Measurements from ENCODE around the gene ATG16L1.

ATG16L1 gene

DNA sequence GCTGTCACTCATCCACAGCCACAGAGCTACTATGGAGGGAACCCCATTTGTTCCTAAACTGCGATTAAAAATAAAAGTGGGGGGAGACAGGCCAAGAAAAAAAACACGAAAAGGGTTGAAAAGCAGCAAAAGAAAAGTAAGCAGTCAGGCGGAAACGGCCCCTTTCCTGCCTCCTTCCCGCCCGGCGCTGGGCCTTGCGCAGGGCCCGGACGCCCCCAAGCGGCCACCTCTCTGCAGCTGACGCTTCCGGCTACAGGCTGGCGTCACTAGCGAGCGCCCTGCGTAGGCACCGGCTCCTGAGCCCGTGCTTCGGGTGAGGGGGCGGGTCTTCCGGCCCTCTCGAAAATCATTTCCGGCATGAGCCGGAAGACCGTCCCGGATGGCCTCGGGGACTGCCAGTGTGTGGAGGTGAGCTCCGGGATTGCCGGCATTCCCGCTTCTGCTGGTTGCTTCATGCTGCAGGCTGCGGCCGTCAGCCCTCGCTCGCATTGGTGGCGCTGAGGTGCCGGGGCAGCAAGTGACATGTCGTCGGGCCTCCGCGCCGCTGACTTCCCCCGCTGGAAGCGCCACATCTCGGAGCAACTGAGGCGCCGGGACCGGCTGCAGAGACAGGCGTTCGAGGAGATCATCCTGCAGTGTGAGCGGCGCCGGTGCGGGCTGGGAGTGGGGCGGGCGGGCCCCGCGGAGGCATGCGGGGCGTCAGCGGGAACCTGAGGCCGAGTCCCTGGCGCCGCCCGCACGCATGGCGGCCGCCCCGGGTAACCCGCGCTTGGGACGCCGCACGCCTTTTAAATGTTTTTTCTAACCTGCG, at the start of gene ATG16L1:
ATG16L1 (plus strand) TSS at position 368 of the 811 bp plus-strand sequence; CDS start at position 523, 155 bp downstream.
- DNase-seq = peak; percentile 94

DNA sequence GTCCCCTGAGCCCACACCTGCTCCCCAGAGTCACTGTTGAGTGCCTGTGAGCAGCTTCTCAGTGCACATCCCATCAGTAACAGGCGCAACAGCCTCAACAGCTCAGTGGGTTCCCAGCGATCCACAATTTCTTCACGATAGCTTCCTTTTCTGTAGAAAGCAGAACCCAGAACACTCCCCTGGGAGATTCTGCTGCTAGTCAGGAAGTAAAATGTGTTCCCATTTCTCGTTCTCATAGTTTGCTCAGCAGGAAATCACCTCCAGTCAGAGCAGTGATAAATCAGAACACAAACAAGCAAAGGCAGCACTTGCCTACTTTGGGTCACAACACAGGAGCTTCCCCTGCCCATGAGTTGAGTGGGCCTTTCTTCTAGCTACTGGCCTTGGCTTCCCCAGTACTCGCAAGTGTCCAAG, 48.9 kb upstream of the ATG16L1 start:
- DNase-seq = no peak

DNA sequence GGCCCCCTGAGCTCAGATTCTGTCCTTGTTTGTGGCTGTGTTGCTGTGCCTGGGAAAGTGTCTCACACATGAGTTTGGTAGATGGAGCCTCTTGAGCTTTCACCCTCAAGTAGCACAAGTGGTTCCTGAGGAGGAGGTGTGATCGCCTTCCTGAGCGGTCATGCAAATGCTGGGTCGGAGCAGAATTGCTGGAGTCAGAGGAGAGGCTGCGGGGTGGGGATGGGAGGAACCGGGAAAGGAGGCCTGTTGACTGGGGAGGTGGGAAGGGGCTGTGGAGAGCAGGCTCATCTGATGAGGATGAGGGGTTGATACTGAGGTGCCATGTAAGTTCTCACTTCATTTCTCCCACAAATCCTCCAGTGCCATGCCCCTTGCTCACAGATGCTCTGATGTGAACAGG, 48.4 kb upstream of the ATG16L1 start:
- no peak for DNase-seq

DNA sequence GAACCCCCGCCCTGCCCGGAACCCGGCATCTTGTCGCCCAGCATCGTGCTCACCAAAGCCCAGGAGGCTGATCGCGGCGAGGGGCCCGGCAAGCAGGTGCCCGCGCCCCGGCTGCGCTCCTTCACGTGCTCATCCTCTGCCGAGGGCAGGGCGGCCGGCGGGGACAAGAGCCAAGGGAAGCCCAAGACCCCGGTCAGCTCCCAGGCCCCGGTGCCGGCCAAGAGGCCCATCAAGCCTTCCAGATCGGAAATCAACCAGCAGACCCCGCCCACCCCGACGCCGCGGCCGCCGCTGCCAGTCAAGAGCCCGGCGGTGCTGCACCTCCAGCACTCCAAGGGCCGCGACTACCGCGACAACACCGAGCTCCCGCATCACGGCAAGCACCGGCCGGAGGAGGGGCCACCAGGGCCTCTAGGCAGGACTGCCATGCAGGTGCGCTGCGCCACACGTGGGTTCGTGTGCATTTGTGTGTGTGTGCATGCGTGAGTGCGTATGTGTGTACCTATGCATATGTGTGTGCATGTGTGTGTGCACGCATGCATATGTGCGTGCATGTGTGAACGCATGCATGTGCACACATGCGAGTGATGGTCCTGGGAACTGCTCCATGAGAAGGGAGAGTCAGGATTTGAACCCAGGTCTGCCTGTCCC, 47.1 kb upstream of the ATG16L1 start:
- no peak for DNase-seq

DNA sequence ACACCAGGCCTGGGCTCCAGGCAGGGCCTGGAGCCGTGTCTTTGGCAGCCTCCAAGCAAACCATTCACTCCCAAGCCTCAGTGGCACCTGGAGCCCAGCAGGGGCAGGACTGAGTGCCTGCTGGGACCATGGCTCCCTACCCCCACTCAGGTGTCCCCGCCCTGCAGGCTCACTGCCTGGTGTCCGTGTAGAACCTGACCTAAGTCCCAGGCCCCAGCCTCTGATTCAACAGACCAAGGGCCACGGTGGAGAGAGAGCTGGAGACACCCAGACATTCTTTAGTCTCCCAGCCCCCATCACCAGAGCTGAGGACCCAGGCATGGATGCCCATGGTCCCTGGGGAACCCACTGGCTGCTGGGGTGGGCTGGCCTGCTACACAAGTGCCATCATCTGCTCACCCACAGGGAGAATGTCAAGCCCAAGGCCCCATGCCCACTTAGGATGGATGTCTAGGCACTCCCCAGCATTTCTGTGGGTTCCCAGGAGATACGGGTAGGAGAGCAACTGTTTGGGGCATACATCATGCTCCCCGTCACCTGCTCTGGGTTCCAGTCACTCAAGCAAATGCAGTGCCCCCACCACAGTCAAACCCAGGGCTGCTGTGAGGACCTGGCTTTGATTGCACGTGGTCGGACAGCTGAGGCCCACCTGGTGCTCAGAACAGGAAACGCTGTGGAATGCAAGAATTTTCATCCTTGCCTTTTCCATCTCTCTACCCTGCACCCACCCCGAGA, 42.9 kb upstream of the ATG16L1 start:
- DNase-seq = no peak

DNA sequence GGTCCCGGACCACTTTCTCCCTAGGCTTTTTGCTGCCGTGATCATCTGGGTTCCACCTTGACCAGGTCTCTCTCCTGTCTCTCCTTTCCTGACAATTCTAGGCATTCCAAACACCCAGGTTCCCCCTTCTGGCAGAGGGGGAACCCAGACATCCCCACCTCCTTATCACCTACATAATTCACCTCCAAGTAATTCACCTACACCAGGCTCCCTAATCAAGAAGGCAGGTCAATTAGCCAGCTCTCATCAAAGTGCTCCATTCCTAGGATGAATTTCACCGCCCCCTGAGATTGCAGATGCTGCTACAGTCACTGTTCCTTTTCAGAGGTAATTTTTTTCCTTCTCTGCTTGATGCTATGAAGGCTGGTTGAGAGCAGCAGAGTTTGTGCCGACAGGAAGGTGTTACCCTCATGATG, 42.3 kb upstream of the ATG16L1 start:
- no peak for DNase-seq

DNA sequence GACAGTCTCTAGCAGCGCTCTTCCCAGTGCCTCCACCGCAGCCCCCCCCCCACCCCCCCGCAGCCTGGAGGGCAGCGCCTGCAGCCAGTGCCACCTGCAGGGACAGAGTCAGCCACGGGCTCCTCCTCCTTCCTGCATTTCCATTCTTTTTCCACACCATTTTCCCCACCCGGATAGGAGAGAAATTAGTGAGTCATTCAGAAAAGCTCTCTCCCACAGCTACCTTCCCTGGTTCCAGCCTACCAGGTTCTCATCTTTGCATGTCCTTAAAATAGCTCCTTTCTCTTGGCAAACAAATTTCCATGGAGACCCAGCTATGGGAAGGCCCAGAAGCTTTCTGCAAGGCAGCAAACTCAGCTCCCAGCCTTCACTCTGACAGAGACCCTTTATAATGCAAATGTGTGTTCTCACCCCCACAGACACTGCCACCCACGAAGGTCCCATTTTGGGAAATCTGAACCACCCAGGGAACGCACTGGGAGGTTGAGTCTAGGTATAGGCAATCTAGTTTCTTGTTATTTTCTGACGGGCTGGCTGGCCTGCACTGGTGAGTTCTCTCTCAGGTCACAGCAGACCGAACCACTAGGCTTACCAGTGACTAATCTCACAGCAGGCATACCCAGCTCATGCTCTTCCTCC, 41.8 kb upstream of the ATG16L1 start:
- DNase-seq = no peak

DNA sequence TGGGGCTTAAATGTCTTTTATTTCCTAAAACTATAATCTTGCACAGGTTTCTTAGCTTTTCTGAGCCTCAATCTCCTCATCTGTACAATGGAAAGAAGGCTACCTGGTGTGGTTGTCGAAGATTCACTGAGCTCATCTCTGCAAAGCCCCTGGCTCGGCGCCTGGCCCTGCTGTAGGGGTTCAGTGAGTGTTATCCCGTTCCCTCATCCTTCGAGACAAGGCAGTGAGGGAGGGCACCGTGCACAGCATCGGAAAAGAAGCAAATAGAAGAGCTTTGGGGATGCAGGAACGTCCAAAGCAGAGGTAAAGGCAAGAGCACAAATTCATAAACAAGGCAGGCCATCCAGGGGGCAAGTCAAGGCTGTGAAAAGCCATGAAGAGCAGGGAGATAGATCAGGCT, 41.2 kb upstream of the ATG16L1 start:
- no peak for DNase-seq

DNA sequence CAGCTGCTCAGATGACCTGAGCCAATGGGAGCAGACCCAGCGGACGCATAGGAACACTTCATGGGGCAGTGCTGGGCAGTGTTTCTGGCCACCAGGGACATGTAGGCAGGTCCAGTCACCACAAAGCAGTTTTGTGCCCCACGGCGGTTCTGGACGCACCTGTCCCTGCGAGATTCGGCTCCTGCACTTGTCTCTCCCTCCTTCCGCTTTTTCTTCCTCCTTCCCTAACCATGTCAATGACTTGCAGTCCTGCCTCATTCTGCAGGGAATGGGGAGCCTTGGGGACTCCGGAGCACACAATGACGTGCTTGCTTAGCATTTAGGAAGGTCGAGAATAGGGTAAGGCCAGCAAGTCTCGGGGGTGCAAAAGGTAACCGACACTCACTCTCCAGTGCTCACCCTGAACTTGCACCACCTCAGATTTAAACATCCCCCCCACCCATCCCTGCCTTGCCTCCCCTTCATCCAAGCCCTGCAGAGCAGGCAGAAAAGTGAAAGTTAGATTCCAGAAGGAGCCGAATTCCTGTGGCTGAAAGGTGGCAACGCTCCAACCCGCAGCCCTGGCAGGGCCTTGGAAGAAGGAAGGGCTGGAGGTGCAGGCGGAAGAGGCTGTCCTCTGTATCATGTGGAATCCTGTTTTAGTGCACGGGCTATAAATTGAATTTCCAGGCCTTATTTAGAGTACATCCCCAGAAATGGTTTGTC, 40.5 kb upstream of the ATG16L1 start:
- DNase-seq = no peak

DNA sequence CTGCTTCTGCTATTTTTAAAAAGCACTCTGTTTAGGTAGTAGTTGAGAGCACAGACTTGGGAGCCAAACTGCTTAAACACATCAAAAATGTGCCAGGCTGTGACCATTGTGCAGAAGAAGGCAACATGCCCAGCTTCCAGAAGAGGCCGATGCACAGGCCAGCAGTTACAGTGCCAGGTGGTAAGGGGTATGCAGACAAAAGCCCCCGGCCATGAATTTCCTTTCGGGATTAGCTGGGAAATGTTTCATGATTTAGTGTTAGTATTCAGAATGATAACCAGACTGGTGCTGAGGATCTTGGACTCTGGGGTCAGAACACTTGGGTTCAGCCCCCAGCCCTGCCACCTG, 40.0 kb upstream of the ATG16L1 start:
- no peak for DNase-seq

DNA sequence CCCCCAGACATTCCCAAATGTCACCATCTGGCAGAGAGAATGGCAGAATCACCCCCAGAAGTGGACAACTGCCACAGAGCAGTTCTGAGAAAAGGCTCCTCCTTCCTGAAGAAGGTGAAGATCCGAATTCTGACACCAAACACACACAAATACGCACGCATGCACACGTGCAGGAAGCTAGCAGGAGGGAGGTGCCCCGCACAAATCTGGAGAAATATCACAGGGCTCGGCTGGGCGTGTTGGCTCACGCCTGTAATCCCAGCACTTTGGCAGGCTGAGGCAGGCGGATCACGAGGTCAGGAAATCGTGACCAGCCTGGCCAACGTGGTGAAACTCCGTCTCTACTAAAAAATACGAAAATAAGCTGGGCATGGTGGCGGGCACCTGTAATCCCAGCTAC, 38.5 kb upstream of the ATG16L1 start:
- no peak for DNase-seq

DNA sequence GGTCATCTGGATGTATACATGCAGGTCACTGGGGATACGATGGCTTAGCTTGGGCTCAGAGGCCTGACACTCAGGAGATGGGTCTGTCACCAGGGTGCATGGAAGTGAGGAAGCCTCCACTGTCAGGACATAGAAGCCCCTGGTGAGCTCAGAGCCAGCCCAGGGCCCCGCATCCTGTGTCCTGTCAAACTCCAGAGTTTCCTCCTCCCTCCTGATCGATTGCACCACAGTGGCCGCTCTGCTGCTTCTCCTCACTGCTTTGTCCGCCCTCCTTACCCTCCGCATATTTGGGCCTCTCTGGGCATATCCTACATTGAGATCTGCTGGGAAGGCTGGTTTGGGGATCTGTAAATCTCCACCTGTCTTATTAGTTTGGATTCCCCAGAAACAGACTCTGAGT, 37.5 kb upstream of the ATG16L1 start:
- DNase-seq = no peak

DNA sequence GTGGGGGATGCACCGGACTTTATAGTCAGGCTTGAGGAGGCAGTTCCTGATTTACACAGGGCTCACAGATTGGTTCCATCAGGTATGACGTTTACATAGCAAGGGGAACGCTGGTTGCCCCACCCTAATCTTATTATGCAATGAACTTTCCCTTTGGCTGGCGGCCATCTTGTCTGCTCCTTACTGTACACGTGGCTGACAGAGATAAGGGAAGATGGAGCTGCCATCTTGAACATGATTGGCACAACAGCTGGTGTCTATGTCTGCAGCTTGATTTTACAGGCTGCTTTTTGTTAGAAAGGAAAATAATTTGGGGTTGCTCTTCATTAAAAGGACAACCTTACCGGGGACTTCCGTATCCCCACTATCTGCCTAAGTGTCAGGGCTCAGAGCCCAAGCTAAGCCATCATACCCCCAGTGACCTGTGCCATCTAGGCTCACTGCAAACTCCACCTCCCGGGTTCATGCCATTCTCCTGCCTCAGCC, 33.5 kb upstream of the ATG16L1 start:
- DNase-seq = no peak

DNA sequence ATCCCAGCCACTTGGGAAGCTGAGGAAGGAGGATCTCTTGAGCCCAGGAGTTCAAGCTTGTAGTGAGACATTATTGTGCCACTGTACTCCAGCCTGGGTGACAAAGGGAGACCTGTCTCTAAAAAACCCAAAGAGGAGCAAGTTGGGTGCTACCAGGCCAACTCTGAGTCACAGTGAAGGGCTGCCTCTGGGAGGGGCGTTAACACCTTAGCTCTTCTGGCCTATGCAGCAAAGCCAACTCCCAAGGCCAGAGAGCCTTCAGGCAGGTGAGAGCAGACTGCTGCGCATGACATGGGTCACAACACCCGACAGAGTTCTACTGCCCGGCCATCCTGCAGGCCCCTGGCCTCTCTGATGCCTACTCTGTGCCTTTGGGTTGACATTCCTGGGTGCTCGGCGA, 32.6 kb upstream of the ATG16L1 start:
- no peak for DNase-seq

DNA sequence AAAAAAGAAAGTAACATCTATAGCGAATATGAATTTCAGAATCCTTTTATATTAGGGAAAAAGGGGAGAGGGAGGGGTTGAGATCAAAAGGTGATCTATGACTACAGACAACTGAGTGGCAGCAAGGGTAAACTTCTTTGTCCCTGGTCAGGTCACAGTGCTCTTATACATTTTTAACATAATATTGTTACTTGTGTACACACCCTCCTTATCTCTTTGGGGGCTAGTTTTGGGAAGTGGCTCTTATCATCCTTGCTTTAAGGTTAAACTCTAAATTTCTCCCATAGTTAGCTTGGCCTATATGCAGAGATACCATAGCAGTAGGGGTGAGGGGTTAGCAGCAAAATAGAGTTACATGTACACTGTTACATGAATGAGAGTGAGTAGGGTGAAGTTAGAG, 31.6 kb upstream of the ATG16L1 start:
- no peak for DNase-seq

DNA sequence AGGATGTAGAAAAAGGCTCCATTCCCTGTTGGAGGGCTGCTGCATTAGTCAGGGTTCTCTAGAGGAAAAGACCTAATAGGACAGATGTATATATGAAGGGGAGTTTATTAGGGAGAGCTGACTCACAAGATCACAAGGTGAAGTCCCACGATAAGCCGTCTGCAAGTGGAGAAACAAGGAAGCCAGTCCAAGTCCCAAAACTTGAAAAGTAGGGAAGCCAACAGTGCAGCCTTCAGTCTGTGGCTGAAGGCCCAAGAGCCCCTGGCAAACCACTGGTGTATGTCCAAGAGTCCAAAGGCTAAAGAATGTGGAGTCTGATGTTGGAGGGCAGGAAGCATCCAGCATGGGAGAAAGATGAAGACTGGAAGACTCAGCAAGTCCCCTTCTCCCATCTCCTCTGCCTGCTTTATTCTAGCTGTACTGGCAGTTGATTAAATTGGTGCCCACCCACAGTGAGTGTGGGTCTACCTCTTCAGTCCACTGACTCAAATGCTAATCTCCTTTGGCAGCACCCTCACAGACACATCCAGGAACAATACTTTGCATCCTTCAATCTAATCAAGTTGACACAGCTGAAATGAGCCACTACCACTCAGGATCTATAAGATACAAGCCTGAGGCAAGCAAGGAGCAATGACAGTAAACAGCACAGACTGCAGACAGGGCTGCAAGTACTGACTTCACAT, 30.0 kb upstream of the ATG16L1 start:
- no peak for DNase-seq

DNA sequence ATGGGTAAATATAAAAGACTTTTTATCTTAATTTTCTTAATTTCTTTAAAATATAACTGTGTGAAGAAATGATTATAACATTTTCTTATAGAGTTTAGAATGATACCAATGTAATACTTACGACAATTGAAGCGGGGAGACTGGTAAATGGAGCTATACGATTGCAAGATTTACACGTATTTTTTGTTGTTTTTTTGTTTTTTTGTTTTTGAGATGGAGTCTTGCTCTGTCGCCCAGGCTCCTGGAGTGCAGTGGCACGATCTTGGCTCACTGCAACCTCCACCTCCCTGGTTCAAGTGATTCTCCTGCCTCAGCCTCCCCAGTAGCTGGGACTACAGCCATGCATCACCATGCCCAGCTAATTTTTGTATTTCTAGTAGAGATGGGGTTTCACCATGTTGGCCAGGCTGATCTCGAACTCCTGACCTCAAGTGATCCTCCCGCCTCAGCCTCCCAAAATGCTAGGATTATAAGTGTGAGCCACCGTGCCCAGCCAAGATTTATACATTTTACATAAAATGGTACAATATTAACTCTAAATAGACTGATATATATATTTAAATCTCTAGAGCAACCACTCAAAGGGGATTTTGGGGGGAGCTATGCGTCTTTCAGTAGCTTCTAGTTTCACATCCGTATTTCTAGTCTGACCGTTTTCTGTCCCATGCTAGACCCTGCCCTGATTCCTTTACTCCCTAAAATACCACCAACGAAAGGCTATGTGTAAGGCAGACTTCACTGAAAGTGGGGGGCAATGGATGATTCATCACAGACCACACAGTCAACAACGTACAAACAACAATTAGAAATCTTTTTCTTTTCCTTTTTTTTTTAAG, 28.2 kb upstream of the ATG16L1 start:
- no peak for DNase-seq

DNA sequence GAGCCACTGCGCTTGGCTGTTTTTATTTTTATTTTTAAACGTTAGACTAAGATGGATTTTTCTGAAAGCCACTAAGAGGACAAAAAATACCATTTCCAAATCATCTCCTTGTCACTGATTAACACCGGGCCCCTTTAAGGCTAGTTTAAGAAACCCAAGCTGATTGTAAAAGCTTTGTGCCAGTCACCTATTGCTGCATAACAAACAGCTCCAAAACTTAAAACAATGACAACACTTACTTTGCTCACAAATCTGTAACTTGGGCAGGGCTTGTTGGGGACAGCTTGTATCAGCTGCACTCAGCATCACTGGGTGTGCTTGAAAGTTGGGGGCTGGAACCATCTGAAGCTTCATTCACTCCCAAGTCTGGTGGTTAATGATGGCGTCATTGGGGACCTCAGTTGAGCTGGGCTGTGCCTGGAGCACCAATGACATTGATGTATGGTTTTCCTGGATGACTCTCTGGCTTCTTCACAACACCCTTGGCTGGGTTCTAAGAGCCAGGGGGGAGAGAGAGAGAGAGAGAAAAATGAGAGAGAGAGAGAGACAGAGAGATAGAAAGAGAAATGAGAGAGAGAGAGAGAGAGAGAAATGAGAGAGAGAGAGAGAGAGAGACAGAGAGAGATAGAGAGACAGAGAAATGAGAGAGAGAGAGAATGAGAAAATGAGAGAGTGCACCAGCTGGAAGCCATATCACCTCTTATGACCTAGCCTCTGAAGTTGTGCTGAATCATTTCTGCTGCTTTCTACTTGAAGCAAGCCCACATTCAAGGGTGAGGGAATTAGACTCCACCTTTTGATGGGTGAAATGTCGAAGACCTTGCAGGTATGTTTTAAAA, 26.0 kb upstream of the ATG16L1 start:
- no peak for DNase-seq

DNA sequence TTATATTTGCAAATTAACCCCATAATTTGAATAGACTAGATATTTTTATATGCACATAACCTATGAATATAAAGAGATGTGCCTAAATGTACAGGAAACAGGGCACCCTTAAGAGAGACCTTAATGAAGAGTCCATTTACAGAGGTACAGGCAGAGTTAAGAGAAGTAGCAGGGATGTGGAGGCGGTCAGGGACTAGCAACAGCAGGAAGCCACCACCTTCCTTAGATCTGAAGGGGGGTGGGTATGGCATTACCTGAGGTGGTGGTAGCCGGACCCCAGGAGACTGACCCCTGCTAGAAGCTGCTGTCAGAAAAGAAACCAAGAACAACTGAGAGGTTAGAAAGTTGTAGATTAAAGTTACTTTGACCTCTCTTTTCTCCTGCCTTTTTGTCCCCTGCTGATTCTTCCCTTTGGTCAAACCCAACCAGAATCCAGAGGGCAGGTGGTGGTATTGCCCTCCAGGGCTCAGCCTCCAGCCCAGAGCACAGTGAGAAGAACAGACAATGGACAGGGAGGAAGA, 24.9 kb upstream of the ATG16L1 start:
- DNase-seq = no peak

All from NCI-H1436 (cell line).